PFSK-1 (cell line): ENCODE results near the gene DRAM1.

Experiments
- FOXP2 ChIP-seq: optimal IDR thresholded peaks from 2 replicates; pipeline ENCODE3; 2011; ENCODE audit warnings: borderline replicate concordance, control low read depth, inconsistent platforms; ENCODE audit not compliant: insufficient read depth; ENCODE audit errors: extremely low read length, extremely low read depth
- POLR2AphosphoS5 ChIP-seq: IDR thresholded peaks from 2 replicates; pipeline ENCODE4 v1.6.1; 2012; ENCODE audit warnings: low read depth, mild to moderate bottlenecking, control low read depth, low read length, moderate library complexity
- SIN3A ChIP-seq: IDR thresholded peaks from 2 replicates; pipeline ENCODE4 v1.6.1; 2012; ENCODE audit warnings: mild to moderate bottlenecking, low read length, moderate library complexity, borderline replicate concordance; ENCODE audit not compliant: insufficient read depth
- TAF1 ChIP-seq: IDR thresholded peaks from 2 replicates; pipeline ENCODE4 v1.6.1; 2012; ENCODE audit warnings: low read length, control low read depth, borderline replicate concordance; ENCODE audit not compliant: insufficient read depth
- TF ChIP-seq, protein P1 (sequence below), 2 experiments: IDR thresholded peaks; 2 replicates each; pipeline versions ENCODE4 v1.6.1 to v1.8.0; 2011 to 2012; ENCODE audit warnings: low read depth in 2 of 2, low read length in 2 of 2, control low read depth in 1 of 2, inconsistent platforms in 1 of 2, mild to moderate bottlenecking in 1 of 2, moderate library complexity in 1 of 2; ENCODE audit not compliant: insufficient read depth in 1 of 2

GRCh38 chr12:101935890-101936746, 58.7 kb downstream of the DRAM1 start:
- TF ChIP-seq, protein P1, sequence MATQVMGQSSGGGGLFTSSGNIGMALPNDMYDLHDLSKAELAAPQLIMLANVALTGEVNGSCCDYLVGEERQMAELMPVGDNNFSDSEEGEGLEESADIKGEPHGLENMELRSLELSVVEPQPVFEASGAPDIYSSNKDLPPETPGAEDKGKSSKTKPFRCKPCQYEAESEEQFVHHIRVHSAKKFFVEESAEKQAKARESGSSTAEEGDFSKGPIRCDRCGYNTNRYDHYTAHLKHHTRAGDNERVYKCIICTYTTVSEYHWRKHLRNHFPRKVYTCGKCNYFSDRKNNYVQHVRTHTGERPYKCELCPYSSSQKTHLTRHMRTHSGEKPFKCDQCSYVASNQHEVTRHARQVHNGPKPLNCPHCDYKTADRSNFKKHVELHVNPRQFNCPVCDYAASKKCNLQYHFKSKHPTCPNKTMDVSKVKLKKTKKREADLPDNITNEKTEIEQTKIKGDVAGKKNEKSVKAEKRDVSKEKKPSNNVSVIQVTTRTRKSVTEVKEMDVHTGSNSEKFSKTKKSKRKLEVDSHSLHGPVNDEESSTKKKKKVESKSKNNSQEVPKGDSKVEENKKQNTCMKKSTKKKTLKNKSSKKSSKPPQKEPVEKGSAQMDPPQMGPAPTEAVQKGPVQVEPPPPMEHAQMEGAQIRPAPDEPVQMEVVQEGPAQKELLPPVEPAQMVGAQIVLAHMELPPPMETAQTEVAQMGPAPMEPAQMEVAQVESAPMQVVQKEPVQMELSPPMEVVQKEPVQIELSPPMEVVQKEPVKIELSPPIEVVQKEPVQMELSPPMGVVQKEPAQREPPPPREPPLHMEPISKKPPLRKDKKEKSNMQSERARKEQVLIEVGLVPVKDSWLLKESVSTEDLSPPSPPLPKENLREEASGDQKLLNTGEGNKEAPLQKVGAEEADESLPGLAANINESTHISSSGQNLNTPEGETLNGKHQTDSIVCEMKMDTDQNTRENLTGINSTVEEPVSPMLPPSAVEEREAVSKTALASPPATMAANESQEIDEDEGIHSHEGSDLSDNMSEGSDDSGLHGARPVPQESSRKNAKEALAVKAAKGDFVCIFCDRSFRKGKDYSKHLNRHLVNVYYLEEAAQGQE (IDR thresholded peaks at IDR 0.05; ENCODE audit: insufficient read depth in 1 of 2, low read depth in 2 of 2, low read length in 2 of 2), result no peak
- TF ChIP-seq POLR2AphosphoS5, result no peak
- TF ChIP-seq TAF1, result no peak
- TF ChIP-seq FOXP2, result no peak
- TF ChIP-seq SIN3A, result no peak
